Calu3 (cell line): ENCODE measurements around the gene ZNF664. TPM values are rescaled to one million over a fixed set of nuclear protein-coding genes. Genes with fewer than 3 reads are reported as not detected.

Experiments used
- BruUV-seq: library from RNA; stranded (reverse); fragments of 400-500 nt; replicated peaks from 2 replicates; lab custom pipeline; 2021; lab: Mats Ljungman, UMichigan
- CTCF ChIA-PET: fragments of 300-600 bp; sonication (Branson Sonifier 250); formaldehyde crosslinking; loops from one replicate; lab custom pipeline; 2022; ENCODE audit warnings: antibody characterized with exemption; lab: Charles Lee
- DNase-seq: peaks from one replicate; pipeline ENCODE4 v3.0.0; 2022
- H3K27ac Mint-ChIP-seq: one replicate; pipeline ENCODE4 v1.8.0; 2022; ENCODE audit warnings: mixed read lengths; ENCODE audit not compliant: unreplicated experiment
- H3K27me3 Mint-ChIP-seq: one replicate; pipeline ENCODE4 v1.8.0; 2022; ENCODE audit warnings: mixed read lengths; ENCODE audit not compliant: unreplicated experiment
- H3K36me3 Mint-ChIP-seq: one replicate; pipeline ENCODE4 v1.8.0; 2022; ENCODE audit warnings: mild to moderate bottlenecking, moderate library complexity, mixed read lengths; ENCODE audit not compliant: insufficient read depth, unreplicated experiment
- H3K4me1 Mint-ChIP-seq: one replicate; pipeline ENCODE4 v1.8.0; 2022; ENCODE audit warnings: mild to moderate bottlenecking, low read depth, mixed read lengths; ENCODE audit not compliant: unreplicated experiment
- H3K4me3 Mint-ChIP-seq: one replicate; pipeline ENCODE4 v1.8.0; 2022; ENCODE audit warnings: mild to moderate bottlenecking, low read depth, moderate library complexity, mixed read lengths; ENCODE audit not compliant: unreplicated experiment
- H3K9me3 Mint-ChIP-seq: one replicate; pipeline ENCODE4 v1.8.0; 2022; ENCODE audit warnings: low read depth, mixed read lengths; ENCODE audit not compliant: unreplicated experiment
- CTCF ChIP-seq: fragments of 200-600 bp; IDR thresholded peaks from one replicate; pipeline ENCODE4 v1.8.0; 2022; ENCODE audit warnings: antibody characterized with exemption; ENCODE audit not compliant: unreplicated experiment
- intact Hi-C: fragments of 100-400 bp; cut with micrococcal nuclease; formaldehyde crosslinking; loops from one replicate; pipeline ENCODE4 v1.10.0; 2022; ENCODE audit not compliant: unreplicated experiment
- total RNA-seq: library from RNA; stranded (reverse); gene quantifications from 2 replicates; pipeline ENCODE4 v1.2.3, GENCODE V29; 2022

Gene ZNF664
- total RNA-seq, 1 experiment from 2014 or later, result 130 TPM

- TF ChIP-seq CTCF, result no peak
Observed at GRCh38 chr12:123952037-123952436, 21.0 kb upstream of the ZNF664 start.

DNA sequence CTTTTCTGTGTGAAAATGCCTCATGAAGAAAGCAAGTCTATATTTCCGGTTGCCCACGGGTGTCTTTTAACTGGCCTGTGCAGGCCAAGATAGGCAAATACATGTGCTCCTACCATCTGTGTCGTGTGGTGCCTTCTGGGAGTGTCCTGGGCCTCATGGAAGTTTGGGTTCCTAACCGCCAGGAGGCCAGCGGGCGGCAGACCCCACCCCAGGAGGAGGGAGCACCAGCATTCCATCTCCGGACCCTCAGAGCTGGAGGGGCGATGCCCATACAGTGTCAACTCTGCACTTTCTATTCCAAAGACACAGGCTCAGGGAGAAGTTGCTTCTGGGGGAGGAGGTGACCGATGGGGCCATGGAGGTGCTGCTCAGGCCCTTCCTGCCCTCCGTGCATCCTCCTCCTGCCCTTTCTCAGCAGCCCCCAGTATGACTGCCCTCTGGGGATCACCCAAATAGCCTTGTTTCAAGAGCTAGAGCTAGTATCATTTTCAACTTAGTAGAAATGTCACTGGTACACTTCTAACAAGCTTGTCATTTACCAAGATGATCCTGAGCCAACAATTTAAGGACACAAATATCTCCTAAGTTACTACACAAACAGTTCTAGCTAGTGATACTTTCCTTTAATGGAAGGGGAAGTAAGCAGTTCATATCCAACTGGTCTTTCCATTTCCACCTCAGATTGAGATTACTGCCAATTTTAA lies 18.2 kb upstream of the ZNF664 start:
- H3K9me3 Mint-ChIP-seq, result no peaks in the 10 kb centered on the region
- intact Hi-C loops, result no loop called here
- H3K27ac Mint-ChIP-seq, result no peak overlapping the region
- H3K4me1 Mint-ChIP-seq, result no peaks in the 10 kb centered on the region
- CTCF ChIA-PET, result no interaction called here
- BruUV-seq, result no TSS peak
- H3K4me3 Mint-ChIP-seq, result no peak overlapping the region
- no peak for DNase-seq
- TF ChIP-seq CTCF, result no peak
- no peaks in the 10 kb centered on the region for H3K27me3 Mint-ChIP-seq
- H3K36me3 Mint-ChIP-seq, result no peaks in the 10 kb centered on the region

More at GRCh38 chr12:123952037-123952436, 21.0 kb upstream of the ZNF664 start:
- H3K36me3 Mint-ChIP-seq, result no peaks in the 10 kb centered on the region
- intact Hi-C loops, result no loop called here
- no TSS peak for BruUV-seq
- H3K9me3 Mint-ChIP-seq, result no peaks in the 10 kb centered on the region
- H3K27me3 Mint-ChIP-seq, result no peaks in the 10 kb centered on the region
- CTCF ChIA-PET, result interaction anchor here (0.6 kb wide), 1 partner anchor 1667 kb away, joined by 4 read pairs; no protein-coding TSS in a partner anchor
- no peaks in the 10 kb centered on the region for H3K4me1 Mint-ChIP-seq
- DNase-seq, result no peak
- no peak overlapping the region for H3K27ac Mint-ChIP-seq
- H3K4me3 Mint-ChIP-seq, result no peak overlapping the region

DNA sequence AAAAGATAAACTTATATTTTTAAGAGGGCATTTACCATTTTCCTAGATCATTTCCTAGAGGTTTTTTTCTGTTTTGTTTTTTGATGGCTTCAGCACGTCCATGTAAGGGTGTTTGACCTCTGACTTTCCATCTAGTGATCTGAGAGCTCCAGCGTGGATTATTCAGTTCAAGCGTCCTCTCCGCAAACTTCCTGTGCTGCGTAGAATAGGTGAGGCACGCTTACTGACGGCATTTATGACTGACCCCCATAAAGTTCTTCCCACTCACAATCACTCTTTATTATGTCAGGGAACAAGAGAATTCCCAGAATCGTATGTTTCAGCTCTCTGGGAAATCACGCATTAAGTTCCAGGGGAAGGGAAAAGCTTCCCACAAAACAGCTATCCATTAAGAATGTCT lies 16.8 kb upstream of the ZNF664 start:
- H3K27me3 Mint-ChIP-seq, result no peaks in the 10 kb centered on the region
- no peak overlapping the region for H3K4me3 Mint-ChIP-seq
- no peak for DNase-seq
- no peak overlapping the region for H3K27ac Mint-ChIP-seq
- no peaks in the 10 kb centered on the region for H3K4me1 Mint-ChIP-seq
- no peak for TF ChIP-seq CTCF
- BruUV-seq, result no TSS peak
- intact Hi-C loops, result no loop called here
- H3K36me3 Mint-ChIP-seq, result no peaks in the 10 kb centered on the region
- CTCF ChIA-PET, result no interaction called here
- no peaks in the 10 kb centered on the region for H3K9me3 Mint-ChIP-seq

DNA sequence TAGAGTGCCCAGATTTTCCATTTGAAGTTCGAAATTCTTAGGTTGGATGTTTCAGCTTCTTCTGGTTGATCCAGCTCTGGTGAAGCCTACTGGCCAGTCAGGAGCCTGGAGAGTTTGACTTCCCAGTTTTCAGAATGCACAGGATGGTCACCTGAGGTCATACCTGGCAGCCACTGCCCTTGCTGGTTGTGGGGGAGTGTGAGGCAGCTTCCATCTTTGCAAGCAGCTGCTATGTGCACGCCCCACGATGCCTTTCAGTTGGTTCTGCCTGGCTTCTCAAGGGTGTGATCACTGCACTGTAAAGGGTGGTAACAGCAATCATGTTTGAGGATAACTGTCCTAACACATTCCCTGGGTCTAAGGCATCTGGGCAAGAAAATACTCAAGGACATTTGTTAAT lies 15.8 kb upstream of the ZNF664 start:
- no peaks in the 10 kb centered on the region for H3K36me3 Mint-ChIP-seq
- no peak for DNase-seq
- CTCF ChIA-PET, result interaction anchor here (0.7 kb wide), 1 partner anchor 856 kb away, joined by 8 read pairs; no protein-coding TSS in a partner anchor
- BruUV-seq, result no TSS peak
- no peak overlapping the region for H3K27ac Mint-ChIP-seq
- intact Hi-C loops, result no loop called here
- TF ChIP-seq CTCF, result no peak
- H3K9me3 Mint-ChIP-seq, result no peaks in the 10 kb centered on the region
- no peak overlapping the region for H3K4me3 Mint-ChIP-seq
- H3K4me1 Mint-ChIP-seq, result no peaks in the 10 kb centered on the region
- H3K27me3 Mint-ChIP-seq, result no peaks in the 10 kb centered on the region
